Calu3 (cell line): ENCODE data around the gene MOB1A. TPM values are rescaled to one million over a fixed set of nuclear protein-coding genes. Genes with fewer than 3 reads are reported as not detected.

Experiments used
- BruUV-seq: library from RNA; stranded (reverse); fragments of 400-500 nt; replicated peaks from 2 replicates; lab custom pipeline; 2021; lab: Mats Ljungman, UMichigan
- CTCF ChIA-PET: fragments of 300-600 bp; sonication (Branson Sonifier 250); formaldehyde crosslinking; loops from one replicate; lab custom pipeline; 2022; ENCODE audit warnings: antibody characterized with exemption; lab: Charles Lee
- DNase-seq: peaks from one replicate; pipeline ENCODE4 v3.0.0; 2022
- H3K27ac Mint-ChIP-seq: one replicate; pipeline ENCODE4 v1.8.0; 2022; ENCODE audit warnings: mixed read lengths; ENCODE audit not compliant: unreplicated experiment
- H3K27me3 Mint-ChIP-seq: one replicate; pipeline ENCODE4 v1.8.0; 2022; ENCODE audit warnings: mixed read lengths; ENCODE audit not compliant: unreplicated experiment
- H3K36me3 Mint-ChIP-seq: one replicate; pipeline ENCODE4 v1.8.0; 2022; ENCODE audit warnings: mild to moderate bottlenecking, moderate library complexity, mixed read lengths; ENCODE audit not compliant: insufficient read depth, unreplicated experiment
- H3K4me1 Mint-ChIP-seq: one replicate; pipeline ENCODE4 v1.8.0; 2022; ENCODE audit warnings: mild to moderate bottlenecking, low read depth, mixed read lengths; ENCODE audit not compliant: unreplicated experiment
- H3K4me3 Mint-ChIP-seq: one replicate; pipeline ENCODE4 v1.8.0; 2022; ENCODE audit warnings: mild to moderate bottlenecking, low read depth, moderate library complexity, mixed read lengths; ENCODE audit not compliant: unreplicated experiment
- H3K9me3 Mint-ChIP-seq: one replicate; pipeline ENCODE4 v1.8.0; 2022; ENCODE audit warnings: low read depth, mixed read lengths; ENCODE audit not compliant: unreplicated experiment
- intact Hi-C: fragments of 100-400 bp; cut with micrococcal nuclease; formaldehyde crosslinking; loops from one replicate; pipeline ENCODE4 v1.10.0; 2022; ENCODE audit not compliant: unreplicated experiment
- total RNA-seq: library from RNA; stranded (reverse); gene quantifications from 2 replicates; pipeline ENCODE4 v1.2.3, GENCODE V29; 2022
- TF ChIP-seq, protein P1 (sequence below): fragments of 200-600 bp; IDR thresholded peaks from one replicate; pipeline ENCODE4 v1.8.0; 2022; ENCODE audit warnings: antibody characterized with exemption; ENCODE audit not compliant: unreplicated experiment

MOB1A gene
- total RNA-seq, 1 experiment from 2014 or later, result 119 TPM

DNA sequence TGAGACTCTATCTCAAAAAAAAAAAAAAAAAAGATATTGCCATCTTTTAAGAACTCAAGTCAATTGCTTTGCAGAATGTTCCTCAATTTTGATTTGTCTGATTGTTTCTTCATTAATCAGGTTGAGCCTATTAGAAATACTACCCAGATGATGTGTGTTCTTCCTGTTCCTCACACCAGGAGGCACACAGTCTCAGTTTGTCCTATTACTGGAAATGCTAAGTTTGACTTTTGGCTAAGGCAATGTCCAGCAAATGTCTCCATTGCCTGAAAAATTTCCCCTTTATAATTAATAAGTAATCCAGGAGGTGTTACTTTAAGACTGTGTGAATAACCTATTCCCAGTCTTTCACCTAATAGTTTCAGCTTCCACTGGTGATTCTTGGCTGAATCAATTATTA, 59.3 kb downstream of the MOB1A start:
- H3K27me3 Mint-ChIP-seq, result no peaks in the 10 kb centered on the region
- peaks cover 5% of the 10 kb centered on the region for H3K9me3 Mint-ChIP-seq
- peak overlapping the region; percentile 82 for H3K4me3 Mint-ChIP-seq
- no peaks in the 10 kb centered on the region for H3K4me1 Mint-ChIP-seq
- BruUV-seq, result no TSS peak
- intact Hi-C loops, result no loop called here
- TF ChIP-seq, protein P1, sequence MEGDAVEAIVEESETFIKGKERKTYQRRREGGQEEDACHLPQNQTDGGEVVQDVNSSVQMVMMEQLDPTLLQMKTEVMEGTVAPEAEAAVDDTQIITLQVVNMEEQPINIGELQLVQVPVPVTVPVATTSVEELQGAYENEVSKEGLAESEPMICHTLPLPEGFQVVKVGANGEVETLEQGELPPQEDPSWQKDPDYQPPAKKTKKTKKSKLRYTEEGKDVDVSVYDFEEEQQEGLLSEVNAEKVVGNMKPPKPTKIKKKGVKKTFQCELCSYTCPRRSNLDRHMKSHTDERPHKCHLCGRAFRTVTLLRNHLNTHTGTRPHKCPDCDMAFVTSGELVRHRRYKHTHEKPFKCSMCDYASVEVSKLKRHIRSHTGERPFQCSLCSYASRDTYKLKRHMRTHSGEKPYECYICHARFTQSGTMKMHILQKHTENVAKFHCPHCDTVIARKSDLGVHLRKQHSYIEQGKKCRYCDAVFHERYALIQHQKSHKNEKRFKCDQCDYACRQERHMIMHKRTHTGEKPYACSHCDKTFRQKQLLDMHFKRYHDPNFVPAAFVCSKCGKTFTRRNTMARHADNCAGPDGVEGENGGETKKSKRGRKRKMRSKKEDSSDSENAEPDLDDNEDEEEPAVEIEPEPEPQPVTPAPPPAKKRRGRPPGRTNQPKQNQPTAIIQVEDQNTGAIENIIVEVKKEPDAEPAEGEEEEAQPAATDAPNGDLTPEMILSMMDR, result no peak
- CTCF ChIA-PET, result no interaction called here
- H3K27ac Mint-ChIP-seq, result no peak overlapping the region
- H3K36me3 Mint-ChIP-seq, result peaks cover 12% of the 10 kb centered on the region
- no peak for DNase-seq

DNA sequence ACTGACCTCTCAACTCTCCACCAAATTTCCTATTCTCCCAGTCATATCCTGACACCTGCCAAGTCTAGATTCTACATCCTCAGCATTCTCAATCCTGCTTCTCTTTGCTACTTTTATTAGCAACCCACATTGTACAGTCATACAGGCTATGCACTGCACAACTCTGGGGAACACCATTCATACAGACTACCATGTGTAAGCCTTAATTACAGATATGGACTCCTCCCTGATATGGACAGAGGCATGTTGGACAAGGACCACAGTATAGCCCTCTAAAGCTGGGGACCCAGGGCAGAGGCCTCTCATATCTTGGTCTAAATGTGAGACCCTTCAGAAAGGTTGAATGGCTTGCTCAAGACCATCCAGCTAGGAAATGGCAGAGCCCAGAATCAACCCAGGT, 67.3 kb downstream of the MOB1A start:
- H3K9me3 Mint-ChIP-seq, result no peaks in the 10 kb centered on the region
- CTCF ChIA-PET, result interaction anchor here (1.1 kb wide), 1 partner anchor 9 kb away, joined by 3 read pairs; no protein-coding TSS in a partner anchor
- no peak overlapping the region for H3K4me3 Mint-ChIP-seq
- no peak overlapping the region for H3K27ac Mint-ChIP-seq
- H3K4me1 Mint-ChIP-seq, result no peaks in the 10 kb centered on the region
- no peaks in the 10 kb centered on the region for H3K36me3 Mint-ChIP-seq
- TF ChIP-seq, protein P1, result no peak
- BruUV-seq, result no TSS peak
- H3K27me3 Mint-ChIP-seq, result no peaks in the 10 kb centered on the region
- intact Hi-C loops, result no loop called here
- DNase-seq, result no peak

DNA sequence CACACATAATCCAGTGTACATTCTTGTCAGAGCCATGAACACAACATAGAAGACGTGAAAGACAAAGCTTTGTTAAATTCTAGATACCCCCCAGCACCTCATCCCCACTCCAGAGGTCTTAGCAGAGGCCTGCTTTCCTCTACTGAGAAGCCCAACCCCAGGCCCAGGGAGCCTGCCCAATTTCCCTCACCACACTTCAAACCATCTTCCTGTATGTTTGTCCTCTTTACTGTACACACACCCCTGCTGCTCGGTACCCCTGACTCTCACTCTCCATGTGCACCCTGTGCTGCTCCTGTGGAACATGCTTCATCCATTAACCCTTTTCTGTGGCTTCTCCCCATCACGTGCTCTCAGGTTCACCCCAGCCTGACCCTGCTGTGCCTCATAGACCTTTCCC, 68.1 kb downstream of the MOB1A start:
- CTCF ChIA-PET, result interaction anchor here (0.7 to 1.1 kb wide), 2 partner anchors 10 to 13 kb away, joined by 3 read pairs; no protein-coding TSS in a partner anchor
- H3K36me3 Mint-ChIP-seq, result no peaks in the 10 kb centered on the region

DNA sequence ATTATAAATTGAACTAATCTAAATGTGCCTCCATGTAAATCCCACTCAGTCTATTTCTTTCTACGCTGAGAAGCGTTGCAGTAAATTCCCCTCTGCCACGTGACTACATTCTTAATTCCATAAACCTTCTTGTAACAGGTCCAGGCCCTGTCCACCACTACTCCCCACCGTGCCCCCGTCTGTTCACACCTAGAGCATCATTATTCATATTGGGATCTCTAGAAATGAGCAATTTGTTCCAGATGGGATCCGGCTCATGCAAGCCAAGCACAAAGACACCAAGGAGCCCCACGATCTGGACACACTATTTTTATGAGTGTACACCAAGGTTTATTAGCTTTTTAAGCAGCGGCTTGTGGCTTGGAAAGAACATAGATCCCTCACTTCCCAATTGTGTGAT, 69.1 kb downstream of the MOB1A start:
- no peak for DNase-seq
- intact Hi-C loops, result no loop called here
- no peaks in the 10 kb centered on the region for H3K36me3 Mint-ChIP-seq
- H3K27me3 Mint-ChIP-seq, result no peaks in the 10 kb centered on the region
- BruUV-seq, result no TSS peak
- no peak overlapping the region for H3K4me3 Mint-ChIP-seq
- CTCF ChIA-PET, result no interaction called here
- no peaks in the 10 kb centered on the region for H3K9me3 Mint-ChIP-seq
- H3K4me1 Mint-ChIP-seq, result no peaks in the 10 kb centered on the region
- TF ChIP-seq, protein P1, result no peak
- H3K27ac Mint-ChIP-seq, result no peak overlapping the region

More for the DNA sequence above, 68.1 kb downstream of the MOB1A start:
- Mint-ChIP-seq H3K4me1 (no peaks in the 10 kb centered on the region), H3K9me3 (no peaks in the 10 kb centered on the region), H3K4me3 (no peak overlapping the region), H3K27ac (no peak overlapping the region), H3K27me3 (no peaks in the 10 kb centered on the region)
- DNase-seq, result no peak
- BruUV-seq, result no TSS peak
- intact Hi-C loops, result no loop called here
- TF ChIP-seq, protein P1, result no peak
